ENCODE data around the gene FAM9A.
"Not testable (repeated sequence)": the region's sequence is repeated elsewhere in the genome, so short reads cannot be mapped to it uniquely, and the experiment has no call there.

The FAM9A gene

DNA sequence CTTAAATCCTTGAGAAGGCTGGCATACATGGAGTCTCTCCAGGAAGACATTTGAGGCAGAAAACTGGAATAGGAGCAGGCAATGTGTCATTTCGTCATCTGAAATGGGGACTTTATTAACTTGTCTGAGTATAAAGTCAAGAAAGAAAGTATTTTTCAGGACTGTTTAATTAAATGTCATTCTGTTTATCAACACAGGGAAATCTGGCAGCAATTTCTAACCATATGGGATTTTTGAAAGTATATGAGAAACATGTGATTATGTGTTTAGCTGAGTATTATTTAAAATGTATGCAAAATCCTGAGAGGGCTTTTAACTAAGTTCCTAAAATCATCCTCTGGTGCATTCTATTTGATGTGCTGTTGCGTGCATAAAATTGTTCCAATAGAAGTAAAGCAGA lies 3.9 kb upstream of the FAM9A start:
- in situ Hi-C loops (cut with MboI; ENCODE audit: low sequenced_read_pairs): no loop called here

DNA sequence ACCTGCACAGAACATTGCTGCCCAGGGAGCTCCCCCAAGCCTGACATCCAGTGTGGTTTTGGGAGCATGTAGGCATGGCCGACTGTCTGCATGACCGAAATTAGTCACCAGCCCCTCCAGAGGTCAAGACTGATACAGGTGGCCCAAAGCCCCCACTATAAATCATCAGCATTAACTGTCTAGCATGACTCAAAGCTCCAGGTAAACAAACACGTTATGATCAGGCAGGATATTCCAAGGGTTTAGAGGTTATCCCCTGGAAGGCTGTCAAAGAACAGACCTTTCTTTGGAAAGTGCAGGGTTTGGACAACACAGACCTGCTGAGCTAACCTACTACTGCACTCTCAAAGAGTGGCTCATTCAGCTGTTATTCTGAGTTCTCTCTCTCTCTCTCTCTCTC lies 2.1 kb upstream of the FAM9A start:
- in situ Hi-C loops (cut with MboI; ENCODE audit: low sequenced_read_pairs): no loop called here

DNA sequence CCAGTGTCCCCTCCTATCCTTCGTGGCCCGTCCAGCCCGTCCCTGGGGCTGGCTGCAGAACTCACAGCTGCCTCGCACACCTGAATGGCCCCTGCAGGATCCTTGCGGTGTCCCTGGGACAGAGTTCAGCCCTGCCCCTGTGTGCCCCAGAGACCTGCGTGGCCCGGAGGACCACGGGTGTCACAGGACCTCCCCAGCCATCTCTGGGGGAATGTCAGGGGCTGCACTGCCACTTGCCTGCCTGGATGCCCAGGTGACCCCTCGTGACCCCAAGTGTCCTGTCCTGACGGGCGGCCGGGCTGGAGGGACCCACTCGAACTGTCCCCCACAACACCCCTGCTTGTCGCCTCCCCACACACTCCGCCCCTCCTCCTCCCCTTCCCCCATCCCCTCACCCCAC lies 832 bp downstream of the FAM9A start:
- in situ Hi-C loops (cut with MboI; ENCODE audit: low sequenced_read_pairs): not testable (repeated sequence)

DNA sequence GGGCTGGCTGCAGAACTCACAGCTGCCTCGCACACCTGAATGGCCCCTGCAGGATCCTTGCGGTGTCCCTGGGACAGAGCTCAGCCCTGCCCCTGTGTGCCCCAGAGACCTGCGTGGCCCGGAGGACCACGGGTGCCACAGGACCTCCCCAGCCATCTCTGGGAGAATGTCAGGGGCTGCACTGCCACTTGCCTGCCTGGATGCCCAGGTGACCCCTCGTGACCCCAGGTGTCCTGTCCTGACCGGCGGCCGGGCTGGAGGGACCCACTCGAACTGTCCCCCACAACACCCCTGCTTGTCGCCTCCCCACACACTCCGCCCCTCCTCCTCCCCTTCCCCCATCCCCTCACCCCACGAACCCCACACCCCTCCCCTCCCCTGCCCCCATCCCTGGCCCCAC lies 1.9 kb downstream of the FAM9A start:
- in situ Hi-C loops (cut with MboI; ENCODE audit: low sequenced_read_pairs): not testable (repeated sequence)

DNA sequence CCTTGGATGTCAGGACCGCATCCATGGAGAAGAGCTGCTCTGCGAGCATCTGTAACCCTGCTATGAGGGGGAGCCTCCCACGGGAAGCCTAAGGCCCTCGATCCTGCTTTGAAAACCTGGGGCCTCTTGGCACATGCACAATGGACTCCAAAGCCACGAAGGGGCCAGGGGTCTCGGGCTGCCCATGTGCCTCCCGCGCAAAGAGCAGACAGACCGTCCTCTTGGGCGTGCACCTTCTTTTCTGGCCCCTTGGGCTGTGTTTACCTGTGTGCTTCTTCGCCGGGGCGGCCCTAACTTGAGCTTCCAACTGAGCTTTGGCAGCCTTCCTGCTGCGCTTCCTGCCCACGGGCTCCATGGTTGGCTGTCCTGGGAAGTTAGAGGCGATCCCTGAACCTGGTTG lies 2.5 kb downstream of the FAM9A start:
- in situ Hi-C loops (cut with MboI; ENCODE audit: low sequenced_read_pairs): not testable (repeated sequence)

DNA sequence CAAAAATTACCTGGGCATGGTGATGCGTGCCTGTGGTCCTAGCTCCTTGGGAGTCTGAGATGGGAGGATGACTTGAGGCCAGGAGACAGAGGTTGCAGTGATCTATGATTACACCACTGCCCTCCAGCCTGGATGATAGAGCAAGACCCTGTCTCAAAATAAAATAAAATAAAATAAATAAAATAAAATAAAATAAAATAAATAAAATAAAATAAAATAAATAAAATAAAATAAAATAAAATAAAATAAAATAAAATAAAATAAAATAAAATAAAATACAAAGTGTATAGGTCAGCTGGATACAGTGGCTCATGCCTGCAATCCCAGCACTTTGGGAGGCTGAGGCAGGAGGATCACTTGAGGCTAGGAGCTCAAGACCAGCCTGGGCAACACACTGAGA lies 14.1 kb downstream of the FAM9A start:
- in situ Hi-C loops (cut with MboI; ENCODE audit: low sequenced_read_pairs): not testable (repeated sequence)

DNA sequence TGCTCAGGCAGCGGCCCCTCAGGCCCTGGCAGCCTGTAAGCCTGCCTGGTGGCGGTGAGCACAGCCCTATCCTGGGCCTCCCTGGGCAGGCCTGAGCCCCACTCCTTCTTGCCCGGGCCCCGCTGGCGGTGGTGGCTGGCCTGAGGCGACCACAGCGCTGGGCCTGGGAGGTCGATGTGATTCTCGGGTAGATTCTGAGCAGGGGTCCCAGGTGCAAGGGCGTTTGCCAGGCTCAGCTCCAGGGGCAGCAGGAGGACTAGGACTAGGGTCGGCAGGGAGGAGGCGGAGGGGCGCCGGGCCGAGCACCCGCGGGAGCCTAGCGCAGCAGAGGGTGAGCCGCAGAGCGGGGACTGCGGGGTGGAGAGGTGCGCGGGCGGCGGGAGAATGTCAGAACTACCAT lies 17.0 kb downstream of the FAM9A start:
- in situ Hi-C loops (cut with MboI; ENCODE audit: low sequenced_read_pairs): no loop called here

DNA sequence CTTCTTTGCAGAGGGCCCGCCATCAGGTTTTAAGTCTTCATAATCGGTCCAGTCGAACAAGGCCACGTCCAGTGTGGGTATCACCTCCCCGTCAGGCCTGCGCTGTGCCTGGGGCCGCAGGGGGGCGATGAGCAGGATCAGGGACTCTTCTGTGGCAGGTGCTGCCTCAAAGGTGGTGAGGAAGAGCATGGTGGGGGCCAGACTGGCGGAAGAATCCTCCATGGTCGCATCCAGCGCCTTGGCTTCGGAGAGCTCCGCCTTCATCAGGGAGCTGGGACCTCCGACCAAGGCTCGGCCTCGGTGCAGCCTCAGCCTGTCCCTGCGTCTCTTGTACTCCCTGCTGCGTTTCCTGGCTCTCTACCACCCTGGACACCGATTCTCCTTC lies 17.5 kb downstream of the FAM9A start:
- in situ Hi-C loops (cut with MboI; ENCODE audit: low sequenced_read_pairs): no loop called here

DNA sequence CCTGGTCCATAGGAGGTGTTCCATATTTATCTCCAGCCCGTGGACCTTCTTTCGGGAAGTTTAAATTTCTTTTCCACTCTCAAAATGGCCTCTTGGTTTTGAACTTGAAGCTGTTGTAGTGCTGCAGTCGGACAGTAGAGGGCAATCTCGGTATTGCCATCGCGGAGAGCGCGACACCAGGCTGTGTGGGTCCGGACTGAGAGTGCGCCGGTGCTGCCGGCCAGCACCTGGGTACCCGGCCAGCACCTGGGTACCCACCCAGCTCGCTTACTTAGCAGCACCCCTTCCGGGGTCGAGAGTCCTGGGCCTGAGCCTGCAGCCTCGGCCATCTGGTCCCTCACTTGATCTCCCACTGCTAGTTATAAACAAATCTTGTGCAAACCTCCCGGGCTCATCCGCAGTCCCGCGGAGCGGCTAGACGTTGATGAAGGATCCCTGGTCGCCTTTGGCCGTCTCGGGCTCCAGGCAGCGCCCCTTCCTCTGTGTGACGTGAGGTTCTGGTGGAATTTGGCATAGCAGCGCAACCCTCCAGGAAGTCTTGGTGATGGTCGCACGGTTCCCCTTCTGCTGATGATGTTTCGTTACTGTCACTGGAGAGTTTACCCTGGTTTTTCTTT lies 18.0 kb downstream of the FAM9A start:
- in situ Hi-C loops (cut with MboI; ENCODE audit: low sequenced_read_pairs): no loop called here

DNA sequence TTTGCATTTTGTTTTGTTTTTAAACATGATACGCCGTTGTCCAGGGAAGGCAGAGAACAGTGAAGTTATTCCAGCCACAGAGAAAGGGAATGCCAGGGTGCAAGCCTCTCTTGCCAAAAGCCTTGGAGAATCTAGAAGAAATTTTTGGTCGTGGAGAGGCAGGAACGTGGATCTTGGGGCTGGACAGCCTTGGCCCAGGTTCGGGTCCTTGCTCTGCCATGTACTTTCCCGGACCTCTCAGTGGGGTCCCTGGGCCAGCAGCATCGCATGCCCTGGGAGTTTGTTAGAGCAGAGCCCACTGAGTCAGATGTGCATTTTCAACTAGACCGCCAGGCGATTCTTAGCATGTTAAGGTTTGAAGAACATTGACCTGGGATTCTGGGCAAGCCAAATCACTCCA lies 18.6 kb downstream of the FAM9A start:
- in situ Hi-C loops (cut with MboI; ENCODE audit: low sequenced_read_pairs): no loop called here

DNA sequence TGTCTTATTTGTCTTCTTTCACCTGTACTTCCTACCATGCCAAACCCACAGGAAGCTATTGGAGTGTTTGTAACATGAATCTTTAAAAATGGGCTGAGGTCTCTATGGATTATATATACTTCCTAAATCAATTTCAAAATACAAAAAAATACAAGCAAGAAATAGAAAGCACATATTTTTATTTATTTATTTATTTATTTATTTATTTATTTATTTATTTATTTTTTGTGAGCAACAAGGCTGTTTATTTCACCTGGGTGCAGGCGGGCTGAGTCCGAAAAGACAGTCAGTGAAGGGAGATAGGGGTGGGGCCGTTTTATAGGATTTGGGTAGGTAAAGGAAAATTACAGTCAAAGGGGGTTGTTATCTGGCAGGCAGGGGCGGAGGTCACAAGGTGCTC lies 19.3 kb downstream of the FAM9A start:
- in situ Hi-C loops (cut with MboI; ENCODE audit: low sequenced_read_pairs): not testable (repeated sequence)

DNA sequence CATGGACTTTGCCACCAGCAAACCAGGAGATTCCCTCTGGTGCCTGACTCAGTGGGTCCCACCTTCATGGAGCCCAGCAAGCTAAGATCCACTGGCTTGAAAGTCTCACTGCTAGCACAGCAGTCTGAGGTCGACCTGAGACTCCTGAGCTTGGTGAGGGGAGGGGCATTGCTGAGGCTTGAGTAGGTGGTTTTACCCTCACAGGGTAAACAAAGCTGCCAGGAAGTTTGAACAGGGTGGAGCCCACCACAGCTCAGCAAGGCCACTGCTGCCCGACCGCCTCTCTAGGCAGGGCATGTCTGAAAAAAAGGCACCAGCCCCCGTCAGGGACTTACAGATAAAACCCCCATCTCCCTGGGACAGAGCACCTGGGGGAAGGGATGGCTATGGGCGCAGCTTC lies 28.1 kb downstream of the FAM9A start:
- in situ Hi-C loops (cut with MboI; ENCODE audit: low sequenced_read_pairs): no loop called here

DNA sequence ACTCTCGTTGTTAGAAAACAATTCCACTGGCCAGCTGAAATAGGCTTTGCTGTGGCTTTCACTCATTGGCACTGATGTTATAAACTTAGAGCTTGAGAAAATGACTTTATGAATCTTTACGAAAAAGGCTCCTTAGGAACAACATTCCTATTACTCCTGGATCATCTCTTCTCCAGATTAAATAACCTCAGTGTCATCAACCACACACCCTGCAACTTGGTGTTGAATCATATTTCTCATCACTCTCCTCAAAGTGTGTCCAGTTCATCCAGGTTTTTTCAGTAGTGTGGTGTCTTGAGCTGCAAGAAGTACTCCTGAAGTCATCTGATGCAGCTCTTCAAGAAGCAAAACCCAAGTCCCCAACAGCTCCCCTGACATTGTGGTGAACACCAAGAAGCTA lies 41.2 kb downstream of the FAM9A start:
- in situ Hi-C loops (cut with MboI; ENCODE audit: low sequenced_read_pairs): no loop called here

DNA sequence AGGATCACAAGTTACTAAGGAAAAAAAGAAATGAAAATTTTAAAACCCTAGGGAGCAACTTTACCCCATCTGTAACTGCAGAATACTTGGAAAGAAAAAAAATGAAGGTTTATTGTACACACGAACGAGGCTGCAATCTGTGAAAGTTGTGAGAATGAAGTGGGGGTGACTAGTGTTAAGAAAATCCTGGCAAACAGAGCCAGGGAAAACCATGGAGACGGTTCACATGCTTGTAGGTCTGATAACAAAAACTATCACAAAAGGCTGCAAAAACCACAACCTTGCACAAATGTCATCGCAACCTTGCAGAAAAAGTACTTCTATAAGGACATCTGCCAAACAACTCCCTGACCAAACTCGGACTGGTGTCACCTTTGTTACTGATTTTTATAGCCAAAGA lies 42.5 kb downstream of the FAM9A start:
- in situ Hi-C loops (cut with MboI; ENCODE audit: low sequenced_read_pairs): not testable (repeated sequence)

DNA sequence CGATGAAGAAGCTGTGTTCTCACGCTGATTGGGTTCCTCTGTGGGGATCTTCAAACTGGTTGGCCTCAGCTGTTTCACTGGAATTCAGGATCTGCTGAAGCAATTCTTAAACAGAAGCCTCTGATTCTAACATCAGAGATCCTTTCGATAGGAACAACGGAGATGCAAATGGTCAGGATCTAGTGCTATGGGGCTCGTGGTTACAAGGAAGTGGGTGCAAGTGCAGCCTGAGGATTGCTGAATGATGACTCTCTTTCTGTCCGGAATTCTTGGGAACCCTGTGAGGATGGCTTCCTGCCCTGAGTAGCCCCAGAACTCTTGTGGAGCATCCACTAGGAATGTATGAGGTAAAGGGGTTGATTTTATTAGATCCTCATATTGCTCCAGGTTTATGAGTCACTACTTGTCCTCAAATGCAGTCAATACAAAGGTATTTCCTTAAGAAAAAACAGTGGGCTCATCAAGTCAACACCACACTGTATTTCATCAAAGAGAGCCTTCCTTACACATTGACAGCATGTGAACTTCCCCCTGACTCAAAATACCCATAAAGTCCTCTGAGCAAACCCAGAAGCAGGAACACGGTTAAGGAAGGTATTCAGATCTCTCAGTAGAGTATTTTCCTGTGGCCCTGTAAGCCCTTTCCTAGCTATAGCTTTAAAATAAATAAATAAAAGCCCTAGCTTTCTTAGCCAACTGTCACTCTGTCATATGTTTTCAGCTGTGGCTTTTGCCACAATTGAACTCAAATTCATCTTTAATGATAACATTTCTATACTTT lies 43.4 kb downstream of the FAM9A start:
- in situ Hi-C loops (cut with MboI; ENCODE audit: low sequenced_read_pairs): not testable (repeated sequence)

DNA sequence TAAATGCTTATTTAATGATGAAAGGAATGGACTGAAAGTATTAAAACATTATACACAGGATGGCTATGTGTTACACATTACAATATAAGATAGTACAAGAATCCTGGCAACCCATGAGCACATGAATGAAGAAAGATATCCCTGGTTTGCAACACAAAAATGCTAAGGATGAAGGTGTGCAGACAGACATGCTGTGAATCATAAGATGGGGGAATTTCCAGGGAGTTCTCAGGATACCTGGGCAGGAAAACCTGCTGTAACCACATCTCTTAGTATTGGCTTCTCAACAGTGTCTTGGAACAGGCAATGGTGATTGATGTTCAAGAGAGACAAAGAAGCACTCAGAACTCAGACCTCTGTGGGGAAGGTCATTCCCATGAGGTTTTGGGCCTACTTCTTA lies 45.4 kb downstream of the FAM9A start:
- in situ Hi-C loops (cut with MboI; ENCODE audit: low sequenced_read_pairs): no loop called here

DNA sequence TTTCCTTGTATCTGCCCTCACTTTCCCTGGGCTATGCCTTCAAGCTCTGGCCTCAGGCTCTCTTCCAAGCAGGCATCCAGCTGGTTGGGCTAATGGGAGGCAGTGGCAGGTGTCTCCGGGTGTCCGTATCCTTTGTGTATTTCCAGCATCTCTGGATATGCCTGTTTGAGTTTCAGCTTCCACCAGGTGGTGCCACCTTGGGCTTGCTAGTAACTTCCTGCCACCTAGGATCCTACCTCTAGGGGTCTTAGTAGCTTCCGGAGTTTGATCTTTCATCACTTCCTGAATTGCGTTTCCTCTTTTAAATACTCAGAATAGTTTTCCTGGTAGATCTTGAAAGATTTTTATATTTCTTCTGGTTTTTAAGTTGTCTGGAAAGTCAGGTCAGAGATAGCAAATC lies 46.1 kb downstream of the FAM9A start:
- in situ Hi-C loops (cut with MboI; ENCODE audit: low sequenced_read_pairs): no loop called here

DNA sequence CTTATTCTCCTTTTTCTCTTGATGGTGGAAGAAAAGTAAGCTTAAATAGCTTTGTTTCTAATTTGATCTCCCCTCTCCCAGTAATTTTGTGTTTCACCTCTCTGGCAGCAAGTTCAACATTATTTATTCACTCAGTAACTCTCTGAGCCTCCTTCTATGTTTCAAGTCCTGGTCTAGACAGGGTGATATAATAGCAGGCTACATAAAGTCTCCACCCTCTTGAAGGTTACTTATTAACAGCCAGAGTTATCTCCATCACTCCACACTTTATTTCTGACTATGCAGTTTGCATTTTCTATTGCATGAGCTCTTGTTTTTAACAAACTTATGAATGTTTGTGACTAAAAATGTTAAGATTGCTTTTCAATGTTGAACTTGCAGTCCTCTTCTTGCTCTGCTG lies 51.5 kb downstream of the FAM9A start:
- in situ Hi-C loops (cut with MboI; ENCODE audit: low sequenced_read_pairs): no loop called here

DNA sequence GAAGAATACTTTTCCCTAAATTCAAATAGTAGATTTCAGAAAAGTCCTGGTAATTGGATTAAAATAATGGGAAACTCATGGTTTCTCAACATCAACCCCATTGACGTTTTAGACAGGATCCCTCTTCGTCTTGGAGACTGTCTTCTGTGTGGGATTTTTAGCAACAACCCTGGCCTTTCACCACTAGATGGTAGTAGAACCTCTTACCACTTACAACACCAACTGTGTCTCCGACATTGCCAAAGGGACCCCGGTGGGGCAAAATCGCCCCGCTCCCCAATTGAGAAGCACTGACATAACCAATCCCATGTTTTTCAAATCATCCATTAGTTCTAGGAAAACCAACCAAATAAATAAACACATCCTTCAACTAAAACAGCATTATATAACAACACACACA lies 52.3 kb downstream of the FAM9A start:
- in situ Hi-C loops (cut with MboI; ENCODE audit: low sequenced_read_pairs): no loop called here

DNA sequence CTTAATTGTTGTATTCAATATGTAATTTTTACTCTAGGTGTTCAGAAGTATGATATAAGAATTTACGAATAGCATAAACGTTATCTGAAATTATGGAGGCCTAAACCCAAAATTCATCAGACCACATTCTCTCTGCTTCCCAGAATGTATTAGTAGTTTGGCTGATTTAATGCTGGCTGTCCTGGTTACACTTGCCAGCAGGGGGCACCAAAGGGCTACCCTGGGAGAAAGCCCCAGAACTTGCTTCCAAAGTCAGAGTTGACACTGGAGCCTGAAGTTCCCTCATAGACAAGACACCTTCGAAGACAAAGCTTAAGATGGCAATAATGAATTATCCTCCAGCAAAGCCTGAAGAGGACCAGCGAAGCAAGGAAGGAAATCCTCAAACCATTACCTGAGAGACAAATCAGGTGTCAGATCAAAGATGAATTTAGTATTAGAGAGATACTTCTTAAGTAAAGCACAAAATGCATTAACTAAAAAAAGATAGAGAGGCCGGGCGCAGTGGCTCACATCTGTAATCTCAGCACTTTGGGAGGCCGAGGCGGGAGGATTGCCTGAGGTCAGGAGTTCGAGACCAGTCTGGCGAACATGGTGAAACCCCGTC lies 58.0 kb downstream of the FAM9A start:
- in situ Hi-C loops (cut with MboI; ENCODE audit: low sequenced_read_pairs): no loop called here

DNA sequence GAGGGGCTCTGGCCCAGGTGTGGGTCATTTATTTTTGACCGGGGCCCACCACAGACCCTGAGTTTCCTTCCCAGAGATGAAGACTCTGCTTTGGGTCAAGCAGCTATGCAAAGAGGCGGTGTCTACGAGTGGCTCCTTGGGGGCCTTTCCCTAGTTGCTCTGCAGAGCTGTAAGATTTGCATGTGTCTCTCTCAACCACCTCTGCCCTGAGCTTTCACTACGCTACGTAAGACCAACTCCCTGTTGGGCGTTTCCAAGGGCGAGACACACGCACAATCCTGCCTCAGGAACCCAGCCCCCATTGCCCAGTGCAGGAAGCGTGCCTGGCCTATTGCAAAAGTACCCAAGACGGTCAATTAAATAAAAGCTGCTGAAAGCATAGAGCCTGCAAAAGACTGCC lies 59.2 kb downstream of the FAM9A start:
- in situ Hi-C loops (cut with MboI; ENCODE audit: low sequenced_read_pairs): no loop called here

All from HL-60/S4 treated with retinoic acid at 250 ng/mL for 4 days and 3 days (cell line).